GM18520 (cell line): Measurements from ENCODE around the gene KDM4C.

Experiments used
- ATAC-seq: cut with Tn5 transposase; IDR thresholded peaks from one replicate; pipeline ENCODE4 v1.9.1; 2021; ENCODE audit not compliant: unreplicated experiment

KDM4C gene

GRCh38 chr9:7192266-7192665, 434.5 kb downstream of the KDM4C start:
- ATAC-seq: no peak

GRCh38 chr9:7195526-7195925, 437.8 kb downstream of the KDM4C start:
- ATAC-seq: no peak

- ATAC-seq: no peak
Observed at GRCh38 chr9:7196467-7196866, 438.7 kb downstream of the KDM4C start.

- ATAC-seq: no peak
Observed at GRCh38 chr9:7201196-7201595, 443.4 kb downstream of the KDM4C start.

GRCh38 chr9:7205806-7206205, 448.0 kb downstream of the KDM4C start:
- ATAC-seq: no peak

GRCh38 chr9:7206221-7206758, 448.5 kb downstream of the KDM4C start:
- no peak for ATAC-seq

- ATAC-seq: no peak
Observed at GRCh38 chr9:7209016-7209715, 451.4 kb downstream of the KDM4C start.

- no peak for ATAC-seq
Observed at GRCh38 chr9:7209990-7210389, 452.2 kb downstream of the KDM4C start.

GRCh38 chr9:7210854-7211637, 453.3 kb downstream of the KDM4C start:
- ATAC-seq: no peak

GRCh38 chr9:7211657-7212056, 453.9 kb downstream of the KDM4C start:
- ATAC-seq: no peak

GRCh38 chr9:7212101-7212500, 454.3 kb downstream of the KDM4C start:
- ATAC-seq: no peak

GRCh38 chr9:7216004-7216841, 458.4 kb downstream of the KDM4C start:
- no peak for ATAC-seq

GRCh38 chr9:7223981-7224380, 466.2 kb downstream of the KDM4C start:
- ATAC-seq: peak; percentile 35
